Sigmoid colon (tissue), 3 donors: ENCODE results near the gene PDHB.

ENCODE experiments used
- CTCF ChIP-seq, 4 experiments: fragments of 450-650 bp in 3 of 4; fragments of 200-600 bp in 1 of 4; IDR thresholded peaks; one replicate each; pipeline ENCODE4 v1.5.1; 2016 to 2019; ENCODE audit warnings: antibody characterized with exemption in 4 of 4, mild to moderate bottlenecking in 3 of 4, moderate library complexity in 2 of 4
- POLR2A ChIP-seq, 2 donors: fragments of 450-650 bp; IDR thresholded peaks; one replicate each; pipeline ENCODE4 v1.6.1; 2016; ENCODE audit warnings: antibody characterized with exemption in 2 of 2, mild to moderate bottlenecking in 2 of 2, moderate library complexity in 2 of 2

- TF ChIP-seq CTCF (IDR thresholded peaks at IDR 0.05), result no peak
- TF ChIP-seq POLR2A (IDR thresholded peaks at IDR 0.05), result no peak
Measured at GRCh38 chr3:58474348-58474911, 40.8 kb upstream of the PDHB start.
